PC-3 (cell line): ENCODE data around the gene ARF1.

ENCODE experiments used
- CTCF ChIP-seq: fragments of 300-600 bp; sonication (generic); conservative IDR thresholded peaks from 2 replicates; pipeline ENCODE4 v1.5.1; 2017; ENCODE audit warnings: antibody characterized with exemption, low read depth, mild to moderate bottlenecking, low read length
- EZH2 ChIP-seq: fragments of 300-600 bp; sonication (generic); IDR thresholded peaks from one replicate; pipeline ENCODE4 v1.6.1; 2017; ENCODE audit warnings: antibody characterized with exemption, mild to moderate bottlenecking, low read length; ENCODE audit not compliant: unreplicated experiment
- EZH2phosphoT487 ChIP-seq: fragments of 300-600 bp; sonication (generic); IDR thresholded peaks from 2 replicates; pipeline ENCODE4 v1.6.1; 2018; ENCODE audit warnings: mild to moderate bottlenecking, antibody characterized with exemption, low read length, borderline replicate concordance

GRCh38 chr1:228107636-228108035 is 25.1 kb downstream of the ARF1 start:
- TF ChIP-seq CTCF (no peak), EZH2 (no peak), EZH2phosphoT487 (no peak)
